A673 (cell line): Measurements from ENCODE around the gene SRBD1. TPM values are rescaled to one million over a fixed set of nuclear protein-coding genes. Genes with fewer than 3 reads are reported as not detected.

Source experiments
- BruUV-seq: library from RNA; stranded (reverse); fragments of 400-500 nt; replicated peaks from 2 replicates; lab custom pipeline; 2021; lab: Mats Ljungman, UMichigan
- CTCF ChIA-PET: fragments of 300-600 bp; sonication (Branson Sonifier 250); formaldehyde crosslinking; loops from one replicate; lab custom pipeline; 2022; ENCODE audit warnings: antibody characterized with exemption; lab: Charles Lee
- POLR2A ChIA-PET: fragments of 300-600 bp; sonication (Branson Sonifier 250); formaldehyde crosslinking; loops from one replicate; lab custom pipeline; 2022; ENCODE audit warnings: antibody characterized with exemption; ENCODE audit not compliant: low non-redundant PET; lab: Charles Lee
- DNase-seq: peaks from one replicate; pipeline ENCODE4 v3.0.0-alpha.2; 2015; ENCODE audit warnings: low spot score
- H3K27ac ChIP-seq: fragments of 200-600 bp; sonication (generic); 2 replicates; pipeline ENCODE4 v1.5.1; 2016; ENCODE audit warnings: mixed run types, low read depth, mild to moderate bottlenecking, mixed read lengths, antibody characterized with exemption, low read length; ENCODE audit not compliant: poor library complexity, severe bottlenecking
- H3K27me3 ChIP-seq: fragments of 200-600 bp; sonication (generic); replicated peaks from 2 replicates; pipeline ENCODE4 v1.6.1; 2017; ENCODE audit warnings: mixed run types, low read depth, mild to moderate bottlenecking, mixed read lengths, antibody characterized with exemption, low read length; ENCODE audit not compliant: insufficient read depth, poor library complexity
- H3K36me3 ChIP-seq: fragments of 200-600 bp; sonication (generic); 2 replicates; pipeline ENCODE4 v1.6.1; 2016; ENCODE audit warnings: mixed run types, mild to moderate bottlenecking, mixed read lengths, antibody characterized with exemption, low read length; ENCODE audit not compliant: insufficient read depth, poor library complexity, severe bottlenecking
- H3K4me1 ChIP-seq: fragments of 200-600 bp; sonication (generic); 2 replicates; pipeline ENCODE4 v1.6.1; 2017; ENCODE audit warnings: mixed run types, mild to moderate bottlenecking, mixed read lengths, antibody characterized with exemption, low read length; ENCODE audit not compliant: insufficient read depth, poor library complexity, severe bottlenecking
- H3K4me3 ChIP-seq: fragments of 200-600 bp; sonication (generic); 2 replicates; pipeline ENCODE4 v1.5.1; 2016; ENCODE audit warnings: low read depth, mixed run types, mild to moderate bottlenecking, mixed read lengths, low read length; ENCODE audit not compliant: poor library complexity, severe bottlenecking
- H3K9me3 ChIP-seq: fragments of 200-600 bp; sonication (generic); 2 replicates; pipeline ENCODE4 v1.6.1; 2016; ENCODE audit warnings: mixed run types, low read depth, mild to moderate bottlenecking, mixed read lengths, antibody characterized with exemption, low read length; ENCODE audit not compliant: poor library complexity, severe bottlenecking
- CTCF ChIP-seq: fragments of 300-800, 200-600 bp; sonication (generic); conservative IDR thresholded peaks from 2 replicates; pipeline ENCODE4 v1.5.1; 2017; ENCODE audit warnings: low read depth, mild to moderate bottlenecking, antibody characterized with exemption, low read length, moderate library complexity, mixed read lengths
- EZH2 ChIP-seq: fragments of 200-600 bp; sonication (generic); IDR thresholded peaks from 2 replicates; pipeline ENCODE4 v1.6.1; 2017; ENCODE audit warnings: borderline replicate concordance, low read depth, mild to moderate bottlenecking, mixed read lengths, antibody characterized with exemption, low read length; ENCODE audit not compliant: poor library complexity, severe bottlenecking
- intact Hi-C: fragments of 100-400 bp; cut with micrococcal nuclease; formaldehyde crosslinking; loops from one replicate; pipeline ENCODE4 v1.10.0; 2022; ENCODE audit not compliant: unreplicated experiment
- total RNA-seq: library from RNA; stranded (reverse); gene quantifications from 2 replicates; pipeline ENCODE4 v1.2.3, GENCODE V29; 2021

Gene SRBD1
- total RNA-seq, 1 experiment from 2014 or later = 21.9 TPM

GRCh38 chr2:45497355-45497754 lies 113.7 kb downstream of the SRBD1 start:
- no peak for TF ChIP-seq CTCF
- no peak for TF ChIP-seq EZH2
- no peak overlapping the region for H3K27ac ChIP-seq
- ChIA-PET CTCF (no interaction called here), POLR2A (no interaction called here)
- BruUV-seq = no TSS peak
- intact Hi-C loops = loop anchor here (5.0 to 10.0 kb wide), 2 partner anchors 80 to 333 kb away; no protein-coding TSS in a partner anchor
- no peaks in the 10 kb centered on the region for H3K27me3 ChIP-seq
- H3K4me1 ChIP-seq = no peaks in the 10 kb centered on the region
- H3K36me3 ChIP-seq = no peaks in the 10 kb centered on the region
- DNase-seq = no peak
- H3K9me3 ChIP-seq = peaks cover 3% of the 10 kb centered on the region
- H3K4me3 ChIP-seq = no peak overlapping the region

GRCh38 chr2:45496869-45497268 lies 114.2 kb downstream of the SRBD1 start:
- ChIA-PET POLR2A (no interaction called here), CTCF (no interaction called here)
- Histone ChIP-seq H3K27ac (no peak overlapping the region), H3K9me3 (peaks cover 3% of the 10 kb centered on the region), H3K4me3 (no peak overlapping the region), H3K27me3 (no peaks in the 10 kb centered on the region), H3K4me1 (no peaks in the 10 kb centered on the region), H3K36me3 (no peaks in the 10 kb centered on the region)
- intact Hi-C loops = loop anchor here (5.0 to 10.0 kb wide), 2 partner anchors 80 to 332 kb away; no protein-coding TSS in a partner anchor
- BruUV-seq = no TSS peak
- TF ChIP-seq EZH2 (no peak), CTCF (no peak)
- DNase-seq = no peak

GRCh38 chr2:45494978-45495293 lies 116.1 kb downstream of the SRBD1 start:
- no peaks in the 10 kb centered on the region for H3K4me1 ChIP-seq
- no peak overlapping the region for H3K27ac ChIP-seq
- intact Hi-C loops = loop anchor here (1.0 to 10.0 kb wide), 3 partner anchors 82 to 514 kb away; no protein-coding TSS in a partner anchor
- H3K4me3 ChIP-seq = no peak overlapping the region
- TF ChIP-seq CTCF = no peak
- no peak for TF ChIP-seq EZH2
- POLR2A ChIA-PET = no interaction called here
- no peaks in the 10 kb centered on the region for H3K9me3 ChIP-seq
- H3K36me3 ChIP-seq = no peaks in the 10 kb centered on the region
- H3K27me3 ChIP-seq = no peaks in the 10 kb centered on the region
- no peak for DNase-seq
- BruUV-seq = no TSS peak
- CTCF ChIA-PET = interaction anchor here (0.6 to 1.1 kb wide), 2 partner anchors 464 to 514 kb away, joined by 3 to 10 read pairs; no protein-coding TSS in a partner anchor
